Aorta (tissue), 5 donors: ENCODE results near the gene TCEA2. TPM values are rescaled to one million over a fixed set of nuclear protein-coding genes. Genes with fewer than 3 reads are reported as not detected.

Experiments used
- ATAC-seq: fragments of 200-7000 bp; cut with Tn5 transposase; one replicate; pipeline ENCODE4 v1.9.1; 2022; ENCODE audit warnings: moderate library complexity; ENCODE audit not compliant: low FRiP score
- DNase-seq, 2 donors: peaks; one replicate each; pipeline ENCODE4 v3.0.0-alpha.2; 2020
- H3K27ac ChIP-seq, 2 donors: one replicate each; pipeline ENCODE4 v1.5.1; 2013; ENCODE audit warnings: low read length in 2 of 2, mild to moderate bottlenecking in 2 of 2, moderate library complexity in 2 of 2, control low read depth in 1 of 2, inconsistent platforms in 1 of 2, low read depth in 1 of 2
- H3K27me3 ChIP-seq, 2 donors: one replicate each; pipeline ENCODE4 v1.6.1; 2013; ENCODE audit warnings: control low read depth in 1 of 2, low read length in 1 of 2, mild to moderate bottlenecking in 1 of 2, moderate library complexity in 1 of 2; ENCODE audit not compliant: insufficient read depth in 2 of 2, control insufficient read depth in 1 of 2
- H3K36me3 ChIP-seq, 2 donors: one replicate each; pipeline ENCODE4 v1.6.1; 2013; ENCODE audit warnings: control low read depth in 1 of 2, low read length in 1 of 2, mild to moderate bottlenecking in 1 of 2; ENCODE audit not compliant: insufficient read depth in 2 of 2, control insufficient read depth in 1 of 2
- H3K4me1 ChIP-seq, 2 donors: one replicate each; pipeline ENCODE4 v1.6.1; 2013; ENCODE audit warnings: low read length in 2 of 2, control low read depth in 1 of 2, mild to moderate bottlenecking in 1 of 2, moderate library complexity in 1 of 2; ENCODE audit not compliant: insufficient read depth in 2 of 2, control insufficient read depth in 1 of 2
- H3K4me3 ChIP-seq, 2 donors: one replicate each; pipeline ENCODE4 v1.5.1; 2013; ENCODE audit warnings: low read length in 2 of 2, control low read depth in 1 of 2, mild to moderate bottlenecking in 1 of 2
- H3K9me3 ChIP-seq: one replicate; pipeline ENCODE4 v1.6.1; 2013; ENCODE audit warnings: mild to moderate bottlenecking, low read length; ENCODE audit not compliant: control insufficient read depth
- WGBS, 2 donors: extraction: QIAGEN DNeasy Blood & Tissue Kit; methylation state at CpG; one replicate each; pipeline ENCODE4 v1.1.7; 2013; 5-methylcytosine and 5-hydroxymethylcytosine counted together
- intact Hi-C, 2 donors: fragments of 100-400 bp; cut with DNase I; formaldehyde crosslinking; loops; one replicate each; pipeline versions ENCODE4 v1.14.2 to v1.15.0; 2022
- polyA plus RNA-seq, 2 donors: library from polyadenylated mRNA; stranded (reverse); fragments of 200-250 nt; gene quantifications; one replicate each; pipeline ENCODE4 v1.2.3, GENCODE V29; 2013
- total RNA-seq, 2 donors: library from RNA; stranded (reverse); fragmentation: NEBNext Ultra II Directional; extraction: Animal tissue kit (Norgen Biotek cat#: 25700); gene quantifications; one replicate each; pipeline ENCODE4 v1.2.1, GENCODE V29; 2021
- donor health status: healthy with polysubstance abuse.
- donor health status: Bipolar disorder and iron deficiency.
- donor health status: DM: no; HTN: no; CAD: no.
- donor health status: DM: no; HTN: no; CAD: no.
- donor health status: DM: yes; HTN: yes; CAD: no.

TCEA2 gene
- total and polyA plus RNA-seq, 4 donors, result 26.2 to 80.1 (median 58.3) TPM

GRCh38 chr20:64035066-64035932 is 27.7 kb upstream of the TCEA2 start:
- no peak for DNase-seq
- Histone ChIP-seq H3K36me3 (peaks cover 0 to 6% of the 10 kb centered on the region in 2 donors), H3K4me1 (no peaks in the 10 kb centered on the region), H3K4me3 (no peak overlapping the region), H3K27me3 (no peaks in the 10 kb centered on the region), H3K27ac (no peak overlapping the region), H3K9me3 (no peaks in the 10 kb centered on the region)
- intact Hi-C loops, result no loop called here
- WGBS, 2 donors, result 83% methylated on average over 17 of the region's 17 CpGs
- ATAC-seq, result no peak

DNA sequence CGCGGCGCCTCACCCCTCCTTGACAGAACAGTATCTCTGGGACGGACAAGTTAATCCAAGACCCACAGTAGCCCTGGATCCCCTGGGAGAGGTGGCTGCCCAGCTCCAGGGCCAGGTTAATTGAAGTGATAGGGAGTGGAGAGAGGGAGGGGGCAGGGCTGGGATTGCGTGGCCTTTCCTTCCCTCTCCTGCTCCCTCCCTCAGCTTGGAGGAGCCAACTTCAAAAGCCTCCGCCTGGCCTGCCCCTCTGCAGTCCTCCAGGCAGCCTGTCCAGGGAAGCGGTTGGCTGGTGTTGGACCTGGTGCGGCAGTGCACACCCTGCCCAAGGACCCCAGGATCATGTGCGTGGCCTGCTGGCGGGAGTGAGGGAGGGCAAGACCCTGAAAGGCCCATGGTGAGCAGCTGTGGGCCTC is 27.1 kb upstream of the TCEA2 start, which contains the start of gene C20orf204:
Gene C20orf204 (plus strand): TSS at position 250 of the 413 bp plus-strand sequence. CDS start 142 bp downstream, at position 392.
- Histone ChIP-seq H3K9me3 (no peaks in the 10 kb centered on the region), H3K36me3 (peaks cover 0 to 4% of the 10 kb centered on the region in 2 donors), H3K4me3 (no peak within 1 kb of the TSS), H3K27me3 (no peaks in the 10 kb centered on the region), H3K4me1 (no peaks in the 10 kb centered on the region), H3K27ac (no peak within 1 kb of the TSS)
- ATAC-seq, result no peak
- 68 to 76% methylated on average over 10 of the region's 10 CpGs for WGBS, 2 donors
- DNase-seq, result no peak
- intact Hi-C loops, result no loop called here

DNA sequence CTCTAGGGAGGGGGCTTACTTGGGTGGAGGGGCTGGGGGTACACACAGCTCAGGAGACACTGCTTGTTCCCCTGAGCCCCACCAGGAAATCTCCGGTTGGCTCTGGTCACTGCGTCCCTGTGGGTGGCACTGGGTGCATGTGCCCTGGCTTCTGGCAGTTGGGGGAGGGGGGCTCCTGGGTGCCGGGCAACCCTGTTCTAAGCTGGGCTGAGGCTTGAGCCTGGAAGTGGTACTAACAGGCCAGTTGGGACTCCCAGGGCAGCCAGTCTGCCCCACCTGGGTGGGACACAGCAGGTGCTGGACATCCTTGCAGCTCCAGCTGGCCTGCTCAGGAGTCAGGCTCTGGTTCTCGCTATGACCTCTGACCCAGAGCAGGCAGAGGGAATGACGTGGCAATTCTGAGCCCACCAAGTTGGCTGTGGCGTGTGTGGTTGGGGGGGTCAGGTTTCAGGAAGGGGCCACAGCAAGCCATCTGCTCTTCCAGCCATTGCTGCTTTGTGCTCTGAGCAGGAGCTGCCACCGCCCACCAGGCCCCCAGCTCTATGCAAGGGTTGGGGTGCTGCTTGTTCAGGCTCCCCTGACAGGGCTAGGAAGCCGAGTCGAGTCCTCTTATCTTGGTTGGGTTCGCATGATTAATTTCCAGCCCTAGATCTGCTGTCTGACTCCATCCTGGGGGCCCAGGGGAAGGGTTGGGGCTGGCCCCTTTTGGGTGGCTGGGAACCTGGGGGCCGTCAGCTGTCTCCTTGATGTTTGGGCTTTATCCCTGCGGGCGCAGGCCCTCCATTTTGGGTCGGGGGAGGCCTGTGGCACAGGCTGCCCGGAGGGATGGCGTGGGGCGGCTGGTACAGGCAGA is 26.4 kb upstream of the TCEA2 start:
- no peak overlapping the region for H3K27ac ChIP-seq
- H3K4me1 ChIP-seq, result no peaks in the 10 kb centered on the region
- H3K9me3 ChIP-seq, result no peaks in the 10 kb centered on the region
- H3K36me3 ChIP-seq, result peaks cover 0 to 4% of the 10 kb centered on the region in 2 donors
- 60 to 62% methylated on average over 17 of the region's 17 CpGs for WGBS, 2 donors
- DNase-seq, result no peak
- no peak overlapping the region for H3K4me3 ChIP-seq
- no peak for ATAC-seq
- intact Hi-C loops, result no loop called here
- H3K27me3 ChIP-seq, result no peaks in the 10 kb centered on the region

DNA sequence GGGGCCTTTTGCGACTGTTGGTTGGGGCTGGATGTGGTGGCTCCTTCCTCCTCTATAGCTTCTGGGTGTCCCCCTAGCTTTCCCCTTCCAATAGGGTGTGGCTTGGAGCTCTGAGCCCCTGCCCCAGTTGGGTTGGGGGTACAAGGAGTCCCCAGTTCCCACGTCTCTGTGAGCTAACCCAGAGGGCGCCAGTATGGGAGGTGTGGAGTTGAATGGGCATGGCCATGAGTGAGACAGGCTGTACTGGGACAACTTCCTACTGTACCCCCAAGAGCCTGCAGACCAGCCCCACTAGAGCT is 25.9 kb upstream of the TCEA2 start:
- Histone ChIP-seq H3K36me3 (no peaks in the 10 kb centered on the region), H3K9me3 (no peaks in the 10 kb centered on the region), H3K4me3 (no peak overlapping the region), H3K4me1 (no peaks in the 10 kb centered on the region), H3K27me3 (no peaks in the 10 kb centered on the region), H3K27ac (no peak overlapping the region)
- no peak for DNase-seq
- no peak for ATAC-seq
- 67 to 71% methylated on average over 3 of the region's 3 CpGs for WGBS, 2 donors
- intact Hi-C loops, result no loop called here

- Histone ChIP-seq H3K4me1 (no peaks in the 10 kb centered on the region), H3K9me3 (no peaks in the 10 kb centered on the region), H3K36me3 (no peaks in the 10 kb centered on the region), H3K4me3 (no peak overlapping the region), H3K27me3 (no peaks in the 10 kb centered on the region), H3K27ac (no peak overlapping the region)
- no peak for DNase-seq
- ATAC-seq, result no peak
- 8 to 11% methylated on average over 33 to 36 of the region's 36 CpGs for WGBS, 2 donors
- intact Hi-C loops, result loop anchor here in 1 of 2 donors (2.0 kb wide), 1 partner anchor 83 kb away; no protein-coding TSS in a partner anchor
Observed at GRCh38 chr20:64037498-64038213, 25.3 kb upstream of the TCEA2 start.

DNA sequence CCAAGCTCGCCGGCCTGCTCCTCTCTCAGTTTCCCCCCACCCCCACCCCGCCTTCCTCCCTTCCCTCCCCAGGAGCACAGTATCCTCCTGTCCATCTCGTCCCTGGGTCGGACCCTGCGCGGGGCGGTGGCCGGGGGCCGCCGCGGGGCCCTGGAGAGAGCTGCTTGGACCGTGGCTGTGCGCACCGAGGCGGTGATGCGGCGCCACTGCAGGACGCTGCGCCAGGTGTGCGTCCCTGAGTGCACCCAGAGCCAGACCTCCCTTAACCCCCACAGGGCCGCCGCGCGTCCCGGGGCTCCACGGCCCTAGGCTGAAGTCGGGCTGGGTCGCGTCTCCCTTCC is 24.8 kb upstream of the TCEA2 start:
- intact Hi-C loops, result loop anchor here in 1 of 2 donors (2.0 kb wide), 1 partner anchor 83 kb away; no protein-coding TSS in a partner anchor
- Histone ChIP-seq H3K27ac (no peak overlapping the region), H3K4me1 (no peaks in the 10 kb centered on the region), H3K36me3 (no peaks in the 10 kb centered on the region), H3K27me3 (no peaks in the 10 kb centered on the region), H3K9me3 (no peaks in the 10 kb centered on the region), H3K4me3 (no peak overlapping the region)
- DNase-seq (no peak), ATAC-seq (no peak)
- WGBS, 2 donors, result 2% methylated on average over 20 to 30 of the region's 30 CpGs

DNA sequence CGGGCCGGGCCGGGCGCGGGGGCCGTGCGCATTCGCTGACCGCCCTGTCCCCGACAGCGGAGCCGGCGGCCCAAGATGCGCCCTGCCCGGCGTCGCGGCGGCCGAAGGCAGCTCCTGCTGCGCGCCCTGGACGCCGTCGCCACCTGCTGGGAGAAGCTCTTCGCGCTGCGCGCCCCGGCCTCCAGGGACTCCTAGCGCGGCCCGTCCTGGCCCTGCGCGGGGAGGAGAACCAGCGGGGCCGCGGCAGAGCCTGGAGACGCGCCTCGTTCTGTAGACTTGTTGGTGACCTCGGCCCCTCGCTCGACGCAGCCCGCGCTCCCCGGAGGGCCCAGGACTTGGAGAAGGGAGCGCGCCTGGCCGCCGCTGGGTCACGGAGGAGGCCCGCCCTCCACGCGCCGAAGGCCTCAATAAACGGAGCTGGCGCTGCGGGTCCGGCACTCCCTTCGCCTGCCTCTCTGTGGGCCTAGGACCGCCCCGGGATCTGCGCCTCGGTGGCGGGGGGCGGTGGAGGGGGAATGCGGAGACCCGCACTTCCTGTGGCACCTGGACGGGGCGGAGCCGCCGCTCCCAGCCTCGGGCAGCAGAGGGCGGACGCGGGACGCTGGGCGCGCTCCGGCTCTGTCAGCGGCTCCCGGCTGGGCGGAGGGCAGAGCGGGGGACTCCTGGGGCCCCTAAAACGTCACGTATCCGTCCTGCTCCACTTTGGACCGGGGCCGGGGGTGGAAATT is 24.3 kb upstream of the TCEA2 start:
- intact Hi-C loops, result loop anchor here (1.0 to 2.0 kb wide), 2 partner anchors 82 kb away; no protein-coding TSS in a partner anchor
- Histone ChIP-seq H3K4me1 (no peaks in the 10 kb centered on the region), H3K4me3 (no peak overlapping the region), H3K27me3 (no peaks in the 10 kb centered on the region), H3K36me3 (no peaks in the 10 kb centered on the region), H3K27ac (no peak overlapping the region), H3K9me3 (no peaks in the 10 kb centered on the region)
- WGBS, 2 donors, result 0 to 1% methylated on average over 59 to 91 of the region's 91 CpGs
- ATAC-seq (peak; percentile 88), DNase-seq (peak; percentile 77 to 92)
